Right lobe of liver (tissue), 6 donors: ENCODE data around the gene GSTO2. TPM values are rescaled to one million over a fixed set of nuclear protein-coding genes. Genes with fewer than 3 reads are reported as not detected.

Source experiments
- ATAC-seq, 4 donors: fragments of 200-7000 bp; cut with Tn5 transposase; one replicate each; pipeline ENCODE4 v1.9.1; 2020; ENCODE audit warnings: mild to moderate bottlenecking in 4 of 4, moderate library complexity in 4 of 4
- DNase-seq, 3 donors: peaks; one replicate each; pipeline ENCODE4 v3.0.0-alpha.2; 2020
- H3K27ac ChIP-seq, 3 donors: fragments of 200-600 bp; one replicate each; pipeline ENCODE4 v1.8.0; 2022
- H3K27me3 ChIP-seq, 2 donors: fragments of 200-600 bp; one replicate each; pipeline ENCODE4 v1.8.0; 2022
- H3K36me3 ChIP-seq, 4 donors: fragments of 200-600 bp; sonication (generic) in 1 of 4; one replicate each; pipeline versions ENCODE4 v1.5.1 to v1.8.0; 2017 to 2022; ENCODE audit warnings: control low read depth in 1 of 4
- H3K4me1 ChIP-seq, 4 donors: fragments of 200-600 bp; sonication (generic) in 1 of 4; one replicate each; pipeline versions ENCODE4 v1.5.1 to v1.8.0; 2017 to 2022; ENCODE audit warnings: control low read depth in 1 of 4
- H3K4me3 ChIP-seq, 3 donors: fragments of 200-600 bp; one replicate each; pipeline ENCODE4 v1.8.0; 2022
- H3K9me3 ChIP-seq, 4 donors: fragments of 200-600 bp; sonication (generic) in 1 of 4; one replicate each; pipeline versions ENCODE4 v1.5.1 to v1.8.0; 2017 to 2022; ENCODE audit warnings: control low read depth in 1 of 4
- POLR2A ChIP-seq: fragments of 450-650 bp; IDR thresholded peaks from one replicate; pipeline ENCODE4 v1.6.1; 2017; ENCODE audit warnings: antibody characterized with exemption, mild to moderate bottlenecking
- WGBS: methylation state at CpG from one replicate; pipeline ENCODE4 v1.1.6; 2018; ENCODE audit warnings: low coverage, low lambda C conversion rate; ENCODE audit not compliant: insufficient coverage; ENCODE audit errors: missing lambda C conversion rate; 5-methylcytosine and 5-hydroxymethylcytosine counted together
- intact Hi-C, 2 donors: fragments of 100-400 bp; cut with DNase I; formaldehyde crosslinking; loops; one replicate each; pipeline versions ENCODE4 v1.11.2 to v1.14.1; 2022
- total RNA-seq, 6 experiments: library from RNA; depleted of rRNA in 2 of 6; stranded (reverse); fragments of >200 nt in 2 of 6; fragmentation: NEBNext Ultra II Directional in 3 of 6; extraction: Animal tissue kit (Norgen Biotek cat#: 25700) in 3 of 6; gene quantifications; one replicate each; pipeline versions ENCODE4 v1.1.0 to v1.2.4, GENCODE V29; 2016 to 2023
- TF ChIP-seq, protein P1 (sequence below), 4 donors: fragments of 200-600 bp in 3 of 4; fragments of 450-650 bp in 1 of 4; IDR thresholded peaks; one replicate each; pipeline versions ENCODE4 v1.5.1 to v1.8.0; 2016 to 2022; ENCODE audit warnings: antibody characterized with exemption in 4 of 4, mild to moderate bottlenecking in 2 of 4
- donor health status: DM: no; HTN: yes; CAD: no.
- donor health status: DM: no; HTN: no; CAD: no.
- donor health status: DM: no; HTN: no; CAD: no.
- donor health status: DM: no; HTN: yes; CAD: no.
- donor health status: DM: no; HTN: yes; CAD: no.

Gene GSTO2
- total RNA-seq, 6 experiments from 2014 or later: 1.4 to 5.3 (median 2.8) TPM

- H3K27ac ChIP-seq: no peak overlapping the region
- H3K4me3 ChIP-seq: no peak overlapping the region
- H3K9me3 ChIP-seq: no peaks in the 10 kb centered on the region
- 76% methylated on average over 9 of the region's 10 CpGs for WGBS
- TF ChIP-seq POLR2A: no peak
- DNase-seq (no peak), ATAC-seq (no peak)
- intact Hi-C loops: loop anchor here (5.0 kb wide), 1 partner anchor 39 kb away; no protein-coding TSS in a partner anchor
- H3K27me3 ChIP-seq: no peaks in the 10 kb centered on the region
- H3K4me1 ChIP-seq: peaks cover 0 to 9% (median 2%) of the 10 kb centered on the region in 4 donors
- H3K36me3 ChIP-seq: peaks cover 0 to under 1% (median 0%) of the 10 kb centered on the region in 4 donors
Measured at GRCh38 chr10:104307576-104308438, 38.8 kb downstream of the GSTO2 start.

DNA sequence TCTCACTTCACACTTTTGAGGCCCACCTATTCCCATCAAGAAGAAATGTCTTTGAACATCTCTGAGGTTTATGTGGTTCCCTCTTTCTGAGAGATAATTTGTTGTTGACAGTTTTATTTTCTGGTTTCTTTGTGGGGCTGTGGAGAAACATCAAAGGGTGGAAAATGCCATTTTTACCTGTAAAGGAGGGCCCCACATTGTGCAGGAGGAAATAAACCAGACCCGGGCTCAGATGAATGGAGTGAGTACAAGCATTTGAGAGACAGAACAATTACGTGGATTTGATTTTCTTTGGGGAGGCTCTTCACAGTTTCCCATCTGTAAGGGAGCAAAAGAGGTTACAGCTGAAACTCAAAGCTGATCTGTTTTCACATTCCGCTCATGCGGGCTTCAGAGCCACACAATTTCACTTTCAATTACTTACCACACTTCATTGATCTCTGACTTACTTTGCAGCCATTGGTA lies 39.5 kb downstream of the GSTO2 start:
- Histone ChIP-seq H3K4me3 (no peak overlapping the region), H3K9me3 (no peaks in the 10 kb centered on the region), H3K4me1 (peaks cover 0 to 9% (median 2%) of the 10 kb centered on the region in 4 donors), H3K27ac (no peak overlapping the region), H3K27me3 (no peaks in the 10 kb centered on the region), H3K36me3 (peaks cover 0 to 7% (median 0%) of the 10 kb centered on the region in 4 donors)
- TF ChIP-seq, protein P1, sequence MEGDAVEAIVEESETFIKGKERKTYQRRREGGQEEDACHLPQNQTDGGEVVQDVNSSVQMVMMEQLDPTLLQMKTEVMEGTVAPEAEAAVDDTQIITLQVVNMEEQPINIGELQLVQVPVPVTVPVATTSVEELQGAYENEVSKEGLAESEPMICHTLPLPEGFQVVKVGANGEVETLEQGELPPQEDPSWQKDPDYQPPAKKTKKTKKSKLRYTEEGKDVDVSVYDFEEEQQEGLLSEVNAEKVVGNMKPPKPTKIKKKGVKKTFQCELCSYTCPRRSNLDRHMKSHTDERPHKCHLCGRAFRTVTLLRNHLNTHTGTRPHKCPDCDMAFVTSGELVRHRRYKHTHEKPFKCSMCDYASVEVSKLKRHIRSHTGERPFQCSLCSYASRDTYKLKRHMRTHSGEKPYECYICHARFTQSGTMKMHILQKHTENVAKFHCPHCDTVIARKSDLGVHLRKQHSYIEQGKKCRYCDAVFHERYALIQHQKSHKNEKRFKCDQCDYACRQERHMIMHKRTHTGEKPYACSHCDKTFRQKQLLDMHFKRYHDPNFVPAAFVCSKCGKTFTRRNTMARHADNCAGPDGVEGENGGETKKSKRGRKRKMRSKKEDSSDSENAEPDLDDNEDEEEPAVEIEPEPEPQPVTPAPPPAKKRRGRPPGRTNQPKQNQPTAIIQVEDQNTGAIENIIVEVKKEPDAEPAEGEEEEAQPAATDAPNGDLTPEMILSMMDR (IDR thresholded peaks at IDR 0.05): no peak
- TF ChIP-seq POLR2A: no peak
- no peak for ATAC-seq
- intact Hi-C loops: loop anchor here (5.0 kb wide), 1 partner anchor 39 kb away; no protein-coding TSS in a partner anchor
- no peak for DNase-seq
- WGBS: 83% methylated on average over 4 of the region's 4 CpGs

- no peak for TF ChIP-seq POLR2A
- TF ChIP-seq, protein P1 (IDR thresholded peaks at IDR 0.05): no peak
- peak; percentile 65 to 87 (median 84) for ATAC-seq
- Histone ChIP-seq H3K4me1 (peaks cover 0 to 9% (median 2%) of the 10 kb centered on the region in 4 donors), H3K9me3 (no peaks in the 10 kb centered on the region), H3K27ac (no peak overlapping the region), H3K27me3 (no peaks in the 10 kb centered on the region), H3K36me3 (peaks cover 0 to 18% (median 2%) of the 10 kb centered on the region in 4 donors), H3K4me3 (no peak overlapping the region)
- intact Hi-C loops: loop anchor here (5.0 kb wide), 1 partner anchor 37 kb away; no protein-coding TSS in a partner anchor
- 39% methylated on average over 10 of the region's 15 CpGs for WGBS
- DNase-seq: peak; percentile 56 to 75 (median 75)
Measured at GRCh38 chr10:104309980-104310978, 41.3 kb downstream of the GSTO2 start.

GRCh38 chr10:104311184-104311720 lies 42.3 kb downstream of the GSTO2 start:
- WGBS: 79% methylated on average over 2 of the region's 5 CpGs
- Histone ChIP-seq H3K9me3 (no peaks in the 10 kb centered on the region), H3K4me1 (peaks cover 0 to 9% (median 2%) of the 10 kb centered on the region in 4 donors), H3K4me3 (no peak overlapping the region), H3K27ac (no peak overlapping the region), H3K27me3 (no peaks in the 10 kb centered on the region), H3K36me3 (peaks cover 0 to 21% (median 2%) of the 10 kb centered on the region in 4 donors)
- DNase-seq: no peak
- intact Hi-C loops: no loop called here
- no peak for TF ChIP-seq POLR2A
- TF ChIP-seq, protein P1 (IDR thresholded peaks at IDR 0.05): no peak
- no peak for ATAC-seq
